GM12801 (cell line): ENCODE measurements around the gene AXDND1.

Experiments used
- TF ChIP-seq, protein P1 (sequence below): IDR thresholded peaks from one replicate; pipeline ENCODE4 v1.5.1; 2011; ENCODE audit warnings: control low read depth; ENCODE audit not compliant: insufficient read length; ENCODE audit errors: extremely low read depth

AXDND1 gene

DNA sequence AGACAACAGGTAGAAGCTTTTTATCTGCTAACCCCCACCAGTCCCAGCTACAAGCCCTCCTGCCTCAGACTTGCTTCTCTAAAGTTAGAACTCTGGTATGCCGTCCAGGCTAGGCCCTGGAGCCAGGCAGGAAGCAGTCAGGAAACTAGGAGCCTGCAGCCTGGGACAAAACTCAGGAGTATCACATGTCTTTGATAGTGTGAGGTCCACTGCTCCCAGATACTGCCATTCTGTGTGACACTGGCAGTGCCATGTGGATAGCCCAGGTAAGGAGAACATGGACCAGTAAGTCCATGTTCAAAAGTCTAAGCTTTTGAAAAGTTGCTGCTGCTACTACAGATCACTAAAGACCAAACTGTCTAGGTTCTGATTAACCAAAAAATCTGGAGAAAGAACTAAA lies 164.6 kb downstream of the AXDND1 start:
- TF ChIP-seq, protein P1, sequence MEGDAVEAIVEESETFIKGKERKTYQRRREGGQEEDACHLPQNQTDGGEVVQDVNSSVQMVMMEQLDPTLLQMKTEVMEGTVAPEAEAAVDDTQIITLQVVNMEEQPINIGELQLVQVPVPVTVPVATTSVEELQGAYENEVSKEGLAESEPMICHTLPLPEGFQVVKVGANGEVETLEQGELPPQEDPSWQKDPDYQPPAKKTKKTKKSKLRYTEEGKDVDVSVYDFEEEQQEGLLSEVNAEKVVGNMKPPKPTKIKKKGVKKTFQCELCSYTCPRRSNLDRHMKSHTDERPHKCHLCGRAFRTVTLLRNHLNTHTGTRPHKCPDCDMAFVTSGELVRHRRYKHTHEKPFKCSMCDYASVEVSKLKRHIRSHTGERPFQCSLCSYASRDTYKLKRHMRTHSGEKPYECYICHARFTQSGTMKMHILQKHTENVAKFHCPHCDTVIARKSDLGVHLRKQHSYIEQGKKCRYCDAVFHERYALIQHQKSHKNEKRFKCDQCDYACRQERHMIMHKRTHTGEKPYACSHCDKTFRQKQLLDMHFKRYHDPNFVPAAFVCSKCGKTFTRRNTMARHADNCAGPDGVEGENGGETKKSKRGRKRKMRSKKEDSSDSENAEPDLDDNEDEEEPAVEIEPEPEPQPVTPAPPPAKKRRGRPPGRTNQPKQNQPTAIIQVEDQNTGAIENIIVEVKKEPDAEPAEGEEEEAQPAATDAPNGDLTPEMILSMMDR: no peak

DNA sequence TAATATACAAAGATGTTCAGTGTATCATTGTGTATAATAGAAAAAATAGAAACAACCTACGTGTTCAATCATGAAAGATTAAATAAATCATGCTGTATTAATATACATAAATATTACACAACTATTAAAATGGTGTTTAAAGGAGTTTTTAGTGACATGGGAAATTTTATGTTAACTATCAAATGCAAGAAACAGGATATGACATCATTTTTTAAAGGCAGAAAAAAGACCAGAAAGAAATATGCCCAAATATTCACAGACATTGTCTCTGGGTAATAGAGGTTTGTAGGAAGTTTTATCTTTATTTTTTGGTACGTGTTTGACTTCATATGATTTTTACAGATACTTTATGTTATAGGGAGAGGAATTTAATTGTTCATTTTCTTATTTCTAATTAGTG lies 176.0 kb downstream of the AXDND1 start:
- TF ChIP-seq, protein P1: no peak

DNA sequence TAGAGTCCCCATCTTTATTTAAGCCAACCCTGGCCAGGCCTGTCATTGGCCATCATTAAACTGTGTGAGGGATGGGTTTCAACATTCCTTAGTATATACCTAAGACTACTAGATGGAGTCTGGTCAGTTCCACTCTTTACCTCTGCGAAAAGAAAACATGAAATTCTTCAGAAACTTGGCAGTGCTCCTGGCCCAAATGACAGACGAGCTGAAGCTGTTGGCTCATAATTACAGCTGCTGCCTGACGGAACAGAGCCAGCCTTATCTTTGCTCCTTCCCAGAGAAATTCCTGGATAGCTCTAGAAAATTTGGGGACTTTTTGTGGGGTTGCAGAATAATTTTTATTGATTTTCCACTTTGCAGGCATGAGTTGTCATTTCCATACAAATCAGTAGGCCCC lies 179.6 kb downstream of the AXDND1 start:
- TF ChIP-seq, protein P1: no peak

DNA sequence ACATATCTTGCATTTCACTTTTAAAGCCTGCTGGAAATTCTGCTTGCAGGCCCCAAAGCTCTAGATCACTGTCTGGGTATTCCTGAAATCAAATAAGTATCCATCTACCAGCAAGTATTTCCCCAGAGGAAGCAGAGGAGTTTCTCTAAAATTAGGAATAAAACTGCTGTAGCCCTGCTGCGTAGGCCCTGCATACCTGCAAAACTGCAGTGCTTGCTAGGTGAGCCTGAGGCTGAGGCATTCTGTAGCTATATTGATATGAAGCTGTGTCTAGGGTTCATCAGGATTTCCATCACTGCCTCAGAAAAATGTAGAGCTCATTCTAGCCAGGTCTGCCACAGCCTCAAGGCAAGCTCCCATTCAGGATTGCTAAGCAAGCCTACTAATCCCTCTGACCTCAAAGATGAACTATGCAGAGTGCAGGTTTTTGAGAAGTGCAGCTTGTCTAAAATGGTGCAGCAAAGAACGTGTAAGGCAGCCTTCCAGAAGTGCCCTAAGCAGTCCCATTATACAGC lies 181.3 kb downstream of the AXDND1 start:
- TF ChIP-seq, protein P1: no peak

DNA sequence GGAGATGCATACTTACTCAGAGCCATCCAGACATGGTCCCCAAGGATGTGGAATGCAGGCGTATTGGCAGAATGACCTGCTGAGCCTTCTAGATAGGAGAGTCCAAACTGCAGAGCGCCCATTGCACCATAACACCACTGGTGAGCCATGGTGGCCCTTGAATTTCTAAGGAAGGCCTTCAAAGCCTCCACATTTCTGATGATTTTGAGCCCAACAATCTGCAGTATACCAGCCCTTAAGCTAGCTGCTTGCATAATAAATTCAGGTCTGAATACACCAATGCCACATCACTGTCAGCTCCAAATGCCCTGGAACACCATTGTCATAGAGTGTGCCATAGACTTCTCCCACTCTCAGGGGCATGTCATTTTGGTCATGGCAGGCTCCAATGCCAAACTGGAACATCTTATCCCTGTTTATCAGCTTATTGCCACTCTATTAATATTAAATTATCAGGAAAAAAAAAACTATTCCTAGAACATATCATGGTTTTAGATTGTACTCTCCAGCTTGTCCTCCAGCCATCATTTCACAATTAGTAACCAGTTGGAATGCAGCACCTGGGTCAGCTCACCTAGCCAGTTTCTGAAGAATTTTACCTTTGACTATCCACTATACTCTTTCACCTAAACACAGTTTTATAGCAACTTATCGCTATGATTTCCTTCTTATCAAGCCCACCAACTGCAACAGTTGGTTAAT lies 183.0 kb downstream of the AXDND1 start:
- TF ChIP-seq, protein P1: no peak

DNA sequence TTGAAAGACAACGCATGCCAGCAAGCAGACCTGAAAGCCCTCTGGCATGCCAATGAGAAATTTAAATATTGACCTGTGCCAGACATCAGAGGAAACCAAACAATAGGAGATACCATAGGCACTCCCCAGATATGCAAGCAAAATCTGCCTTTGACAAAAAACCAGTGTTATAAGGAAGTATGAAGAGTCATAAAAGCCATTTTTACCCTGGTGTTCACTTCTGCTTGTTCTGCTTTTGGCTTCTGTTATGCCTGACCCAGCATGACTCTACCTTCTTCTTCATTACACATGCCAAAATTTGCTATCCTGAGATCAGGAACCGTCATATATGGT lies 183.6 kb downstream of the AXDND1 start:
- TF ChIP-seq, protein P1: no peak

DNA sequence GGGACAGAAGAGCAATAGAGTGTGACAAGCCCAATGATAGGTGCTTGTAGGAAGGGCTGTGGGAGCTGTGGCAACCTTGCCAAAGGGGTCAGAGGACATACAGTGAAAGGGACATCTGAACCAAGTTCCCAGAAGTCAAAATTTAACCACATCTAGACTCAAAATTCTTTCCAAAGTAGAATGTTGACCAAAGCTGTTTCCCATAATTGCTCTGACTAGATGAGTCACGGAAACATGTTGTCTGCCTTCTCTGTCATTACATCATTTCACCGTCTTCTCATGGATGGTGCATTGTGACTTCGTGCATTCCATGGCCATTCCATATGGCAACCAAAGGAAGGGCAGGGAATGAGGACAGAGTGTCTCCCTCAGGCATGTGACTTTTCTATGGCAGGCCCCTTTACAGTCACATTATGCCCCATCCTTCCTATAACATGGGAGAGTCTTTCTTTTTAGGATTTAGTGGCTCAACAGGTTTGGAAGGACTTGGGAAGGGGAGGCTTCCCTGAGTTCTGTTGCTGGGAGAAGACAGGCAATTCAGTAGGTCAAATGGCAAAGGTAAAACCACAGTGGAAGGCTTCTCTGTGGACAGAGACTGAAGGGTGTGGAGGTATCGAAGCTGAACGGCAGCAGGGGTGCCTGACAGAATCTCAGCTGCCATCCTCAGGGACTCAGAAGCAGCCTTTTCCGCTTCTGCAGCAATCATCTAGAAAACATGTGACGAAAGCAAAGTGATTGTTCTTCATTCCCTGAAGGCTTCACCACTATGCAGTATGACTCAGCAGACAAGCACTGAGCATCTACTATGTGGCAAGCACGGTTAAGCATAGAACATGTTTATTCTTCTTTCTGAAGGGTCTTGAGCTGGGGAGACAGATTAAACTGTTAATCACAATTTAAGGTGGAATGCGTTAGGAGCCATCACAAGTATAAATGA lies 185.2 kb downstream of the AXDND1 start:
- TF ChIP-seq, protein P1: no peak
